Activated CD4-positive, alpha-beta T cell treated with anti-CD3 and anti-CD28 coated beads, Interleukin-2, Interleukin-4, amounts not matched to agents 100 ng/mL and 50 ng/mL, durations not matched to agents 16 hours and 8 hours (primary cell): ENCODE results near the gene ZNF681.
"Not testable (repeated sequence)": the region's sequence is repeated elsewhere in the genome, so short reads cannot be mapped to it uniquely, and the experiment has no call there.

Experiments used
- DNase-seq: peaks from one replicate; pipeline ENCODE4 v3.0.0-alpha.2; 2020; ENCODE audit warnings: low spot score

Gene ZNF681

DNA sequence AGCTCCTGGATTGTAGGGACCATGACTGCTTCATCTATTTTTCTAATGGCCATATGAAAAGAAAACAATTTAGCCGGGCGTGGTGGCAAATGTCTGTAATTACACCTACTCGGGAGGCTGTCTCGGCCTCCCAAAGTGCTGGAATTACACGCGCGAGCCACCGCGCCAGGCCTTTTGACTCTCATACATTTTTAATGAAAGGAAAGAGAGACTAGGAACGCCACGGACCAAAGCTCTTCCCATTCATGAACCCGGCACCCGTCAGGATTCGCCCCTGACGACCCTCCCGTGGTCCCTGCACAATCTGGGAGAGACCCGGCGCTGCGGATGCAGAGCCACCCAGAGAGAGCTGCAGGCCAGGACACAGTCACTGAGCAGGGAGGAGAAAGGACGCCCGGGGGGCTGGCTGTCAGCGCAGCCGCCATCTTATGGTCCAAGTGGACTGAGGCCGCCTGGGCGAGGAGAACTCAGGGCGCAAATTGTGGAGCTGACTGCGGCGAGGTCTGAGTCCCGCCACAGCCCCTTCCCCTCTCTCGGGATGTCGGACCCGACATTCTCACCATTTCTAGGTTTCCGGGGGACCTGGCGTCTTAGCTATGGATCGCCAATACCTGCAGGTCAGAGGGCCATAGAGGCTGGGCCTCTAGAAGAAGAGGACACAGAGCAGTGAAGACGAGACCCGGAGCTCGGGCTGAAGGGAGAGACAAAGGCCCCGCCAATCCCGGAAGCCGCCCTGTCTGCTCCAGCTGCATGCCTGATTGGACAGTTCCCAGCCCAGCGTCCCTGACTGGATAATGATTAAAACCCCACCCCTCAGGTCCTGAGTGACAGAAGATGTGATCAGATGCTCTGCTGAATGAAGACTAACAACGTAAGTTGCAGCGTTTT lies at the start of gene ZNF681:
Gene ZNF681, minus strand, starts transcription at position 705 of the 888 bp plus-strand sequence. Its CDS starts 142 bp downstream, at position 563.
- DNase-seq = peak; percentile 92

- no peak for DNase-seq
These were observed 46.0 kb upstream of the ZNF681 start for GRCh38 chr19:23804676-23805075.

- no peak for DNase-seq
These were observed 43.6 kb upstream of the ZNF681 start for GRCh38 chr19:23802290-23802689.

DNA sequence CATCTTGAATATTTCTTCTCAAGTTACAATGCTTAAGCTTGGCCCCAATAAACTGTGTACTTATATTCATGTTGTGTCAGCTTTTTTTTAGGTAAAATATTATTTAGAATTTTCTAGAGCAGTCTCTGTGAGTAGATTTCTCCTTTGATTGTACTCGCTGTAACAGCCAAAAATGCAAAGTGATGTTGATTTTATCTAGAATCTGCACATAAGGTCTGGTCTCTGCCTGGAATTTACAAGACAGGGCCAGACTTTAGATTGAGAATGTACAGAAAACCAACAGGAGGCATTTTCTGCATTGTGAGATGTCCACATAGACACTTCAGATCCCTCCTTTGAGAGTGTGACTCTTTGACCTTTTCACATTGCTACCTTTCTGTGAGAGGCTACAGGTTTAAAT lies 43.1 kb upstream of the ZNF681 start:
- DNase-seq = no peak

DNA sequence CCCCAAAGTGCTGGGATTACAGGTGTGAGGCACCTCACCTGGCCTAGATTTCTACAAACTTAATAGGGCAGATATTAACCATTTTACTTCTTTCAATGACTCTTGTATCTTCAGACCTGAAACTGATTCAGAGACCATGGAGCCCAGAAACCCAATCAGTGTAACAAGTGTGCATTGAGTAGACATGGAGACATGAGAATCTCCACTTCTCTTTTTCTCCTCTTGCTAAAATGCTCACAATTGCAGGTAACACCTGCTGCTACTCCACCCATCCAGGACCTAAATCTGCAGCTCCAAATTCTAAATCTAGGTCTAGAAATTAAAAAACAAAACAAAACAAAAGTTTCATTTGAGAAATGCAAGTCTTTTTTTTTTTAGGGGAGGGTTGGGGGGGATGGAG lies 42.2 kb upstream of the ZNF681 start:
- DNase-seq = no peak

GRCh38 chr19:23800271-23800670 lies 41.6 kb upstream of the ZNF681 start:
- no peak for DNase-seq

DNA sequence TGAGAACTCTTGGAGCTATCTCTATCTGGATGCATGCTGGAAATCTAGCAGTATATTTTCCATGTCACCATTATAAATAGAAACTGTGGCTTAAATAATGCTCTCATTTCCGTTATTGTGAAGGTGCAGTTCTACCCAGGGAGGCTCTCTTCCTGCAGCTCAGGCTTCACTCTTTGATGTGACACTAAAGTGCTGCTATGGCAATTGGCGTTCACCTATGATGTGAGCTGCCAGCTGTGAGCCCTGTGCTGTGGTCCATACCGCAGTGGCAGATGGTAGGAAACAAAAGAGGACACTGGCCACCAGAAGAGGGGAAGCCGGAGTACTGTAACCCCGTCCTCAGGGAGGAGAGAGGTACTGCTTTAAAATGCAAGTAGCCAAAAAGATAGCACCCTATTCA lies 40.6 kb upstream of the ZNF681 start:
- no peak for DNase-seq

- no peak for DNase-seq
These were observed 36.8 kb upstream of the ZNF681 start for GRCh38 chr19:23795462-23795861.

DNA sequence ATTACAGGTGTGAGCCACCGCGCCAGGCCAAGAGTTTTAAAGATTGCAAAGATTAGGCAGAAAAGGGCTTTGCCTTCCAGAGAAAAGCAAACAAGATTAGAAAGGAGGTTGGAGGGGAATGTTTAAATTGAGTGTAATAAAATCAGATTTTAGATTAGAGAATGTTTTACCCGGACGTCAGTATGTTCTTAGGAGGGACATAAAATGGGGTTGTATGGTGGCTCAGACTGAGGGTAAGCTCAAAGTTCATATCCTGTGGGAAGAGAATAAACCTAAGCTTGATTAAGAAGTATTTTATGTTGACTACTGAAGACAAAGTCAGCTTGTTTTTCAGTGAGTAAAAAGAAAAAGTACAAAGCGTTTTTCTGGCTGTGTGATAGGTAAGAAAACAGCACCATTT lies 34.1 kb upstream of the ZNF681 start:
- DNase-seq = no peak

- no peak for DNase-seq
These were observed 32.2 kb upstream of the ZNF681 start for GRCh38 chr19:23790641-23791488.

DNA sequence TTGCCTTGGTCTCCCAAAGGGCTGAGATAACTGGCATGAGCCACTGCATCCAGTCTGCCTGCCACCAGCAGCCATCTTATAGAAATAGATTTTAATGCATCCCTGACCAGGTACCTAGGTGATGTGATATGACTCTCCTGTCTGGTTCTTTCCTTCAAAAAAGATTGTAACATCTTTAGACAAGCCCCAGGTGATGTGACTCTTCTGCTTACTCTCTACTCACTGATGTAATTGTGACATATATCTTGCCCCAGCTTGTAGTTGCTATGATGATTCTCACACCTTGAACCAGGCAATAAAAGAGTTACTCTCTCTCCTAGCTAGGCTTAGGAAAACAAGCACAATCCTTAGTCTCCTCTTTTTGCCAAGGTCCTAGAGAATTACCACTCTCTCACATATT lies 30.6 kb upstream of the ZNF681 start:
- no peak for DNase-seq

- DNase-seq = no peak
These were observed 29.7 kb upstream of the ZNF681 start for GRCh38 chr19:23788411-23788810.

DNA sequence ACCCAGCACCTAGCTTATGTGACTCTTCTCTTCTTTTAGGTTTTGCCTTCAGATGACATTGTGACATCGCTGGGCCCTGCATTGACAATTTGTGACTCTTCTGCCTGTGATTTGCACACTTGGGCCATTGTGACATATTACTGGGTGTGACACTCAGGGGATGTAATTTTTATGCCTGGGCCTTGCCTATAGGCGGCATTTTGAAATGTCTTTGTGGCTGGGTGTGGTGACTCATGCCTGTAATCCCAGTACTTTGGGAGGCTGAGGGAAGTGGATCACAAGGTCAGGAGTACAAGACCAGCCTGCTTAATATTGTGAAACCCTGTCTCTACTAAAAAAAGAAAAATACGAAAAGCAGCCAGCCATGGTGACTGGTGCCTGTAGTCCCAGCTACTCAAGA lies 28.4 kb upstream of the ZNF681 start:
- no peak for DNase-seq

GRCh38 chr19:23785982-23786381 lies 27.3 kb upstream of the ZNF681 start:
- no peak for DNase-seq

DNA sequence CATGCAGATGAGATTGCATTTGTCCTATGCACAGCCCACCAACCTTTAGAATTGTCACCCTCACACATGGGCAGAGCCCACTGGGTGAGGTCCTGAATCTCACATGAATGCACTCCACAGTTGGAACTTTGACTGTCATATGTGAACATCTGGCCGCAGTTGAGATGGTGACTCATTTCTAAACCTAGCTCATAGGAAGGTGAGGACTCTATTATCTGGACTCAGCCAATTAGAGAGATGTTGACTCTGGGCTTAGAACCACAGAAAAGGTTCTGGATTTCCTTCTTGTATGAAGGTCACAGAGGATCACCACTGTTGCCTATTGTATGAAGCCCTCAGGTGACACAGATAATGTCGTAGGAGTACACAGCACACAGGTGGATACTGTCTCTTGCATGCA lies 25.6 kb upstream of the ZNF681 start:
- DNase-seq = no peak

DNA sequence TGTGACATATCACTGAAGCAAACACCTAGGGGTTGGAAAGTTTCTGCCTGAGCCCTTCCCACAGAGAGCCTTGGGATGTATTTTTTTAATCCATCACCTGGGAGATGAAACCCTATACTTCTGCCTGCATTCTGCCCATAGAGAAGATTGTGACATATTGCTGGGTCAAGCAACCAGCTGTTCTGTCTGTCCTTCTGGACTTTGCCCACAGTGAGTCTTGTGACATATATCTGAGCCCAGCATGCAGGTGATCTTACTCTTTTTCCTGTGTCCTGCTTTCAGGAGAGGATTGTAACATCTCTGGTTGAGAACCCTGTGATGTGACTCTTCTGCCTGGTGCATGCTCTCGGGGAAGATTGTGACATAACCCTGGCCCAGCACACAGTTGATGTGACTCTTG lies 24.9 kb upstream of the ZNF681 start:
- DNase-seq = no peak

- DNase-seq = no peak
These were observed 21.0 kb upstream of the ZNF681 start for GRCh38 chr19:23779645-23780044.

DNA sequence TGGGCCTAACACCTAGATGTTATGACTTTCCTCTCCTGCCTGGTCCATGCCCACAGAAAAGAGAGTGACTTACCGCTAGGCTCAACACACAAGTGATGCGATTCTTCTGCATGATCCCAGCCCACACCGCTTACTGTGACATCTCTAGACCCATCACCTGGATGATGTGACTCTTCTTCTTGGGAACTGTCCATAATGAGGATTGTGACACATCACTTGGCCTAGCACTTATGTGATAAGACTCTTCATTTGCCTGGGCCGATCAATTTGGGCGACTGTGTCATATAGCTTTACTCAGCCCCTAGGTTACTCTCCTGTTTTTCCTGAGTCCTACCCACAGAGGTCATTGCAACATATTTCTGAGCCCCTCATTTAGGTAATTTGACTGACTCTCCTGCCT lies 19.9 kb upstream of the ZNF681 start:
- no peak for DNase-seq

GRCh38 chr19:23778036-23778435 lies 19.3 kb upstream of the ZNF681 start:
- not testable (repeated sequence) for DNase-seq

DNA sequence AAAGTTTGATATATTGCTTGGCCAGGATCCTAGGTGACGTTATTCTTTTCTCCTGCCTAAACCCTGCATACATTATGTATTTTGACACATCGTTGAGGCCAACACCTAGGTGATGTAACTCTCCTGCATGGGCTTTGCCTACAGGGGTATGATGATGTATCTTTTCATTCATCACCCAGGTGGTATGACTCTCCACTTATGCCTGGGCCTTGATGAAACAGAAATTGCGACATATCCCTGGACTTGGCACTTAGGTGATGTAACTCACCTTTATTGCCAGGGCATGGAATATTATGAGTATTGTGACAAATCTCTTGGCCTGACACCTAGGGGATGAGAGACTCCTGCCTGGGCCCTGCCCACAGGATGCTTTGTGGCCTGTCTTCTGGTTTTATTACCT lies 18.5 kb upstream of the ZNF681 start:
- no peak for DNase-seq

DNA sequence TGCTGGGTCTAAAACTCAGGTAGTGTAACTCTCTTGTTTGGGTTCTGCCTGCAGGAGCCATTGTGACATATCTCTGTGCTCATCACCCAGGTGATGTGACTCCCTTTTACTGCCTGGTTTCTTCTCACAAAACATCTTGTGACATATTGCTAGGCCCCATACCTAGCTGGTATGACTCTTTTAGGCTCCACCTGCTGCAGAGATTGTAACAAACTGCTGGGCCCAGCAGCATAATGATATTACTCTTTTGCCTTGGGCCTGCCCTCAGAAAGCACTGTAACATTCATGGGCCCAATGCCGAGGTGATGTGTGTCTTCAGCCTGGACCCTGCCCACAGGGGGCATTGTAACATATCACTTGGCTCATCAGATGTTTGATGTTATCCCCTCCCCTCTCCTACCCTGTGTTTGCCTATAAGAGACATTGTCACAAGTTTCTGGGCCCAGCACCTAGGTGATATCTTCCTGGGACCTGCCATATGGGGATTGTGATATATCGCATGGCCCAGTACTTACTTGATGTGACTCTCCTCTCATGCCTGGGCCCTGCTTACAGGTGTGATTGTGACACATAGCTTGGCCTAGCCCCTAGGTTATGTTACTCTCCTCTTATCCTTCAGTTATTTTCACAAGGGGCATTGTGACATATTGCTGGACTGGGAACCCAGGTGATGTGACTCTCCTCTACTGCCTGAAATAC lies 18.0 kb upstream of the ZNF681 start:
- DNase-seq = no peak

- no peak for DNase-seq
These were observed 15.9 kb upstream of the ZNF681 start for GRCh38 chr19:23774524-23774971.
